HCT116 (cell line): ENCODE results near the gene SYTL3. TPM values are rescaled to one million over a fixed set of nuclear protein-coding genes. Genes with fewer than 3 reads are reported as not detected.

Experiments used
- ATAC-seq: fragments of 200-7000 bp; cut with Tn5 transposase; 2 replicates; pipeline ENCODE4 v1.9.1; 2020; ENCODE audit warnings: mild to moderate bottlenecking, moderate library complexity
- BruUV-seq: library from RNA; stranded (reverse); fragments of 400-500 nt; replicated peaks from 2 replicates; lab custom pipeline; 2021; lab: Mats Ljungman, UMichigan
- CTCF ChIA-PET: fragments of 300-600 bp; sonication (Branson Sonifier 250); formaldehyde crosslinking; loops from one replicate; lab custom pipeline; 2021; ENCODE audit warnings: antibody characterized with exemption; lab: Charles Lee
- POLR2A ChIA-PET: fragments of 300-600, 350-600 bp; sonication (Branson Sonifier 250); formaldehyde crosslinking; loops from one replicate; lab custom pipeline; 2021; ENCODE audit warnings: antibody characterized with exemption; lab: Charles Lee
- RAD21 ChIA-PET, 2 experiments: fragments of 300-600 bp; sonication (Branson Sonifier 250); formaldehyde crosslinking; loops; one replicate each; lab custom pipeline; 2023; ENCODE audit warnings: low total read pairs in 2 of 2; ENCODE audit not compliant: uncharacterized antibody in 2 of 2, unreplicated experiment in 2 of 2, low non-redundant PET in 1 of 2; lab: Charles Lee
- DNase-seq: peaks from one replicate; pipeline ENCODE4 v3.0.0-alpha.2; 2010; ENCODE audit warnings: low read depth, low spot score
- H2AFZ ChIP-seq: fragments of 200-600 bp; shearing (Covaris generic), sonication (generic); 2 replicates; pipeline ENCODE4 v1.6.1; 2017; ENCODE audit warnings: low read depth, mixed run types, mixed read lengths, antibody characterized with exemption, low read length; ENCODE audit not compliant: poor library complexity, severe bottlenecking
- H3K27ac ChIP-seq: 2 replicates; pipeline ENCODE4 v1.5.1; 2012; ENCODE audit warnings: low read depth, low read length
- H3K27me3 ChIP-seq: fragments of 200-600 bp; sonication (generic); 2 replicates; pipeline ENCODE4 v1.6.1; 2016; ENCODE audit warnings: mixed run types, low read length, mixed read lengths; ENCODE audit not compliant: insufficient read depth
- H3K36me3 ChIP-seq, 2 experiments: fragments of 200-500 bp in 1 of 2; fragments of 200-600 bp in 1 of 2; sonication (Bioruptor generic) in 1 of 2; sonication (generic) in 1 of 2; 2 replicates each; pipeline versions ENCODE4 v1.5.1 to v1.6.1; 2014 to 2016; ENCODE audit warnings: low read length in 2 of 2, inconsistent platforms in 1 of 2, mixed read lengths in 1 of 2, mixed run types in 1 of 2; ENCODE audit not compliant: insufficient read depth in 2 of 2, control insufficient read depth in 1 of 2
- H3K4me1 ChIP-seq, 2 experiments: fragments of 200-600 bp in 1 of 2; sonication (generic) in 1 of 2; 2 replicates each; pipeline versions ENCODE4 v1.5.1 to v1.6.1; 2012 to 2017; ENCODE audit warnings: low read length in 2 of 2, inconsistent platforms in 1 of 2, mild to moderate bottlenecking in 1 of 2, mixed read lengths in 1 of 2, mixed run types in 1 of 2, moderate library complexity in 1 of 2; ENCODE audit not compliant: insufficient read depth in 2 of 2, control insufficient read depth in 1 of 2
- H3K4me2 ChIP-seq: fragments of 200-600 bp; sonication (generic); 2 replicates; pipeline ENCODE4 v1.6.1; 2017; ENCODE audit warnings: mixed run types, low read length, mixed read lengths
- H3K4me3 ChIP-seq, 2 experiments: fragments of 200-600 bp in 1 of 2; sonication (generic) in 1 of 2; replicated peaks in 1 of 2; 2 replicates each; pipeline ENCODE4 v1.5.1; 2011 to 2016; ENCODE audit warnings: low read length in 2 of 2, control low read depth in 1 of 2, low read depth in 1 of 2, mild to moderate bottlenecking in 1 of 2, mixed read lengths in 1 of 2, mixed run types in 1 of 2
- H3K79me2 ChIP-seq: fragments of 200-600 bp; sonication (generic); 2 replicates; pipeline ENCODE4 v1.6.1; 2017; ENCODE audit warnings: mild to moderate bottlenecking, mixed run types, low read length, moderate library complexity, mixed read lengths; ENCODE audit not compliant: insufficient read depth
- H3K9ac ChIP-seq: fragments of 200-600 bp; sonication (generic); 2 replicates; pipeline ENCODE4 v1.6.1; 2016; ENCODE audit warnings: low read length, mixed read lengths
- H3K9me2 ChIP-seq: fragments of 200-600 bp; sonication (generic), shearing (Covaris generic); 2 replicates; pipeline ENCODE4 v1.6.1; 2017; ENCODE audit warnings: mixed run types, mild to moderate bottlenecking, moderate library complexity; ENCODE audit not compliant: insufficient read depth
- H3K9me3 ChIP-seq, 2 experiments: fragments of 200-500 bp in 1 of 2; fragments of 200-600 bp in 1 of 2; sonication (Bioruptor generic) in 1 of 2; sonication (generic) in 1 of 2; 2 replicates each; pipeline ENCODE4 v1.6.1; 2014 to 2017; ENCODE audit warnings: low read length in 2 of 2, mixed read lengths in 2 of 2, inconsistent platforms in 1 of 2, low read depth in 1 of 2, mild to moderate bottlenecking in 1 of 2, mixed run types in 1 of 2, moderate library complexity in 1 of 2; ENCODE audit not compliant: control insufficient read depth in 1 of 2, insufficient read depth in 1 of 2
- H4K20me1 ChIP-seq: fragments of 200-600 bp; sonication (generic), shearing (Covaris generic); 2 replicates; pipeline ENCODE4 v1.6.1; 2017; ENCODE audit warnings: mixed run types, mild to moderate bottlenecking, moderate library complexity; ENCODE audit not compliant: insufficient read depth
- ATF3 ChIP-seq: IDR thresholded peaks from 2 replicates; pipeline ENCODE4 v1.6.1; 2012
- JUND ChIP-seq: IDR thresholded peaks from 2 replicates; pipeline ENCODE4 v1.6.1; 2012
- POLR2AphosphoS5 ChIP-seq: IDR thresholded peaks from 2 replicates; pipeline ENCODE4 v1.6.1; 2011; ENCODE audit warnings: mild to moderate bottlenecking, low read depth, low read length, moderate library complexity
- REST ChIP-seq: IDR thresholded peaks from 2 replicates; pipeline ENCODE4 v1.6.1; 2012; ENCODE audit warnings: low read depth
- SRF ChIP-seq: IDR thresholded peaks from 2 replicates; pipeline ENCODE4 v1.6.1; 2012; ENCODE audit warnings: low read depth
- intact Hi-C: fragments of 100-400 bp; cut with micrococcal nuclease; formaldehyde crosslinking; loops from 2 replicates; pipeline ENCODE4 v1.10.0; 2022
- total RNA-seq: library from RNA; stranded (reverse); gene quantifications from one replicate; pipeline ENCODE4 v1.2.1, GENCODE V29; 2021; ENCODE audit not compliant: unreplicated experiment

SYTL3 gene
- total RNA-seq, 1 experiment from 2014 or later: 55.3 TPM

GRCh38 chr6:158801655-158802294 is 151.9 kb downstream of the SYTL3 start:
- Histone ChIP-seq H3K27me3 (no peaks in the 10 kb centered on the region), H3K9me3 (no peaks in the 10 kb centered on the region), H3K4me1 (peaks cover 92 to 96% of the 10 kb centered on the region in 2 experiments), H4K20me1 (peaks cover 80% of the 10 kb centered on the region), H3K79me2 (peaks cover 99% of the 10 kb centered on the region), H3K4me2 (peak overlapping the region; percentile 40), H3K36me3 (peaks cover 0 to 61% of the 10 kb centered on the region in 2 experiments; a peak in 3 of 4 replicates), H3K4me3 (no peak overlapping the region), H3K9ac (0 out of 2 replicates have a peak overlapping the region, but pooled peaks have one; percentile 3), H2AFZ (no peak overlapping the region), H3K9me2 (no peaks in the 10 kb centered on the region), H3K27ac (peak overlapping the region; percentile 57)
- ChIA-PET POLR2A (interaction anchor here (0.5 to 1.9 kb wide), 4 partner anchors 10 to 108 kb away, joined by 3 to 7 read pairs (median 4); no protein-coding TSS in a partner anchor), CTCF (interaction anchor here (0.7 to 1.0 kb wide), 2 partner anchors 9 to 10 kb away, joined by 3 to 4 read pairs; no protein-coding TSS in a partner anchor), RAD21 (interaction anchor here in 1 of 2 experiments (0.6 kb wide), 1 partner anchor 68 kb away, joined by 3 read pairs; no protein-coding TSS in a partner anchor)
- DNase-seq (no peak), ATAC-seq (peak; percentile 10)
- no TSS peak for BruUV-seq
- no peak for TF ChIP-seq ATF3
- TF ChIP-seq REST: no peak
- TF ChIP-seq JUND: no peak
- TF ChIP-seq POLR2AphosphoS5: peak; percentile 54
- TF ChIP-seq SRF: no peak
- intact Hi-C loops: loop anchor here (10.0 kb wide), 1 partner anchor 313 kb away; no protein-coding TSS in a partner anchor
